Activated T-helper 2 cell treated with anti-CD3 and anti-CD28 coated beads, Interferon-gamma antibody, Interleukin-2, Interleukin-4, amounts not matched to agents 10 μg/mL and 5 μg/mL and 100 μg/mL, durations not matched to agents 14 hours and 24 hours and 36 hours (primary cell): ENCODE data around the gene AK9. TPM values are rescaled to one million over a fixed set of nuclear protein-coding genes. Genes with fewer than 3 reads are reported as not detected.

ENCODE experiments used
- DNase-seq: peaks from one replicate; pipeline ENCODE4 v3.0.0; 2021; ENCODE audit warnings: low spot score
- H3K27ac Mint-ChIP-seq: one replicate; pipeline ENCODE4 v1.8.0; 2021; ENCODE audit warnings: mixed read lengths
- H3K27me3 Mint-ChIP-seq: one replicate; pipeline ENCODE4 v1.8.0; 2021; ENCODE audit warnings: low read depth, mixed read lengths
- H3K36me3 Mint-ChIP-seq: one replicate; pipeline ENCODE4 v1.8.0; 2021; ENCODE audit warnings: low read depth, mixed read lengths
- H3K4me1 Mint-ChIP-seq: one replicate; pipeline ENCODE4 v1.8.0; 2021; ENCODE audit warnings: low read depth, mixed read lengths
- H3K4me3 Mint-ChIP-seq: one replicate; pipeline ENCODE4 v1.8.0; 2021; ENCODE audit warnings: low read depth, mild to moderate bottlenecking, moderate library complexity, mixed read lengths
- H3K9me3 Mint-ChIP-seq: one replicate; pipeline ENCODE4 v1.8.0; 2021; ENCODE audit warnings: mixed read lengths
- intact Hi-C: fragments of 100-400 bp; cut with micrococcal nuclease; formaldehyde crosslinking; loops from one replicate; pipeline ENCODE4 v1.15.1; 2023
- total RNA-seq: library from RNA; stranded (reverse); gene quantifications from 2 replicates; pipeline ENCODE4 v1.2.3, GENCODE V29; 2022

Gene AK9
- total RNA-seq, 1 donor from 2014 or later: 3.8 TPM

- H3K4me1 Mint-ChIP-seq: peaks cover 44% of the 10 kb centered on the region
- no peak for DNase-seq
- H3K36me3 Mint-ChIP-seq: no peaks in the 10 kb centered on the region
- peaks cover 19% of the 10 kb centered on the region for H3K9me3 Mint-ChIP-seq
- H3K4me3 Mint-ChIP-seq: peak overlapping the region; percentile 37
- intact Hi-C loops: loop anchor here (5.0 to 10.0 kb wide), 2 partner anchors 34 to 61 kb away; partner anchors contain the start of genes MICAL1 and ZBTB24
- H3K27ac Mint-ChIP-seq: peak overlapping the region; percentile 75
- no peaks in the 10 kb centered on the region for H3K27me3 Mint-ChIP-seq
These were observed 175.1 kb downstream of the AK9 start for GRCh38 chr6:109515781-109516409.

DNA sequence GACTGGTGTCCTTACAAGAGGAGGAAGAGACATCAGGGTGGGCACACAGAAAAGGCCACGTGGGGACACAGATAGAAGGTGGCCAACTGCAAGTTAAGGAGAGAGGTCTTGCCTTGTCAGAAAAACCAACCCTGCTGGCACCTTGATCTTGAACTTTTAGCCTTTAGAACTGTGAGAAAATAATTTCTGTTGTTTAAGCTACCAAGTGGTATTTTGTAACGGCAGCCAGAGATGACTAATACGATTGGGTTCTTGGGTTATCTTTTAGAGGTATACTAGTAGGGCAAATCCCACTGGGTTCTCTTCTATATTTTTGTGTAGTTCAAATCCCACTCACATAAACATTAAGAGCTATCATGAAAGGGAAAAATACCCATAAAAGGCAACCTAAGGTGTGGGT is 176.1 kb downstream of the AK9 start:
- intact Hi-C loops: loop anchor here (5.0 to 10.0 kb wide), 2 partner anchors 33 to 60 kb away; partner anchors contain the start of genes MICAL1 and ZBTB24
- H3K4me3 Mint-ChIP-seq: peak overlapping the region; percentile 60
- peaks cover 43% of the 10 kb centered on the region for H3K4me1 Mint-ChIP-seq
- peaks cover 5% of the 10 kb centered on the region for H3K36me3 Mint-ChIP-seq
- peaks cover 14% of the 10 kb centered on the region for H3K9me3 Mint-ChIP-seq
- H3K27me3 Mint-ChIP-seq: no peaks in the 10 kb centered on the region
- no peak for DNase-seq
- peak overlapping the region; percentile 80 for H3K27ac Mint-ChIP-seq

DNA sequence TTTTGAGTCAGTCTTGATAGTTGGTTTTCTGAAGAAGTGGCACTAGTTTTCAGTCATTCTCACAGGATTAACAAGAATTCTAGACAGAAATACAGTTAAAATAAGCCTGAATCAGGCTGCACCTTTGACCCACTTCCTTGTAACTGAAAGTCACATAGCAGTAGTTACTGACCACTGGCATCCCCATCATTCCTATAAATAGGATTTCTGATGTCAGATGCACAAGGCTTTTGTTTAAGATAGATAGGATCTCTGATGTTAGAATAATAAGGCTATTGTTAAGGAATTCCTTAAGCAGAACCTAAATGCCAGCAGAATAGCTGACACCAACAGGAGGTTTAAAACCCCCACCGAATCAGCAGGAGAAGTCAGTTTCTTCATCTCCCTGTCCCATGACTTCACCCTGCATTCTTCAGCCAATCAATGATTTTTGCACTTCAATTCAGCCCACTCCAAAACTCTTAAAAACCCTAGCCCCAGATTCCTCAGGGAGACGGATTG is 177.4 kb downstream of the AK9 start:
- intact Hi-C loops: loop anchor here (1.0 to 10.0 kb wide), 2 partner anchors 22 to 59 kb away; partner anchors contain the start of gene MICAL1
- Mint-ChIP-seq H3K9me3 (peaks cover 11% of the 10 kb centered on the region), H3K27me3 (no peaks in the 10 kb centered on the region), H3K27ac (peak overlapping the region; percentile 71), H3K4me1 (peaks cover 41% of the 10 kb centered on the region), H3K4me3 (no peak overlapping the region), H3K36me3 (peaks cover 5% of the 10 kb centered on the region)
- no peak for DNase-seq

DNA sequence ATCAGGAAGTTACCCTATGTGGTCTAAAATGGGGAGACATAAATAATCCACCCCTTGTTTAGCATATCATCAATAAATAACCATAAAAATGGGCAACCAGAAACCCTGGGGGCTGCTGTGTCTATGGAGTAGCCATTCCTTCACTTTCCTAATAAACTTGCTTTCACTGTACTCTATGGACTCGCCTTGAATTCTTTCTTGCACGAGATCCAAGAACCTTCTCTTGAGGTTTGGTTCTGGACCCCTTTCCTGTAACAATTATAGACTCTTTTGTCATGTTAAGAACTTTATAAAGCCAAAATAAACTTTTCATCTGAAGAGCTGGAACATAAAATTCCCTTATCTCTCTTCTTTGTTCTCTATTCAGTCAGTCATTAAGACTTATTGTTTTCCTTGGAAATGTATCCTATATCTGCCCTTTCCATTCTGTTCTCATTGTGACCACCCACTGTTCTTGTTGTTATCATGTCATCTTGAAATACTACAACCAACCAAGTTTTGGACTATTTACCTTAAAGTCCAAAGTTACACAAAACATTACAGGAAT is 178.7 kb downstream of the AK9 start:
- no peak for DNase-seq
- Mint-ChIP-seq H3K27ac (no peak overlapping the region), H3K4me1 (peaks cover 41% of the 10 kb centered on the region), H3K4me3 (no peak overlapping the region), H3K27me3 (no peaks in the 10 kb centered on the region), H3K36me3 (peaks cover 5% of the 10 kb centered on the region), H3K9me3 (peaks cover 11% of the 10 kb centered on the region)
- intact Hi-C loops: loop anchor here (10.0 kb wide), 1 partner anchor 58 kb away; the partner anchor contains the start of gene MICAL1

DNA sequence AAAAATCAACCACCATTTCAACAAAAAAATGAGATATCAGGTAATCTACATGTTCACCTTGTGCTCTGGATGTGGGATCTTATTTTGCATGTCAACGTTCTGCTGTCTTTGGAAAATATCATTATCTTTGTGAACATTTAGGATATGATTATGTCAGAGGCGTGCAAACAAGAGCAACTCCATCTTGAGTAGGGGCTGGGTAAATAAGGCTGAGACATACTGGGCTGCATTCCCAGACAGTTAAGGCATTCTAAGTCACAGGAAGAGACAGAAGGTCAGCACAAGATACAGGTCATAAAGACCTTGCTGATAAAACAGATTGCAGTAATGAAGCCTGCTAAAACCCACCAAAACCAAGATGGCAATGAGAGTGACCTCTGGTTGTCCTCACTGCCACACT is 179.2 kb downstream of the AK9 start:
- Mint-ChIP-seq H3K4me1 (peaks cover 42% of the 10 kb centered on the region), H3K27me3 (no peaks in the 10 kb centered on the region), H3K4me3 (no peak overlapping the region), H3K36me3 (peaks cover 5% of the 10 kb centered on the region), H3K27ac (no peak overlapping the region), H3K9me3 (peaks cover 11% of the 10 kb centered on the region)
- intact Hi-C loops: loop anchor here (10.0 kb wide), 1 partner anchor 57 kb away; the partner anchor contains the start of gene MICAL1
- no peak for DNase-seq

- Mint-ChIP-seq H3K27me3 (no peaks in the 10 kb centered on the region), H3K4me3 (no peak overlapping the region), H3K36me3 (peaks cover 5% of the 10 kb centered on the region), H3K27ac (no peak overlapping the region), H3K4me1 (peaks cover 32% of the 10 kb centered on the region), H3K9me3 (peaks cover 11% of the 10 kb centered on the region)
- intact Hi-C loops: loop anchor here (10.0 kb wide), 1 partner anchor 56 kb away; the partner anchor contains the start of gene MICAL1
- DNase-seq: no peak
These were observed 180.6 kb downstream of the AK9 start for GRCh38 chr6:109510358-109510757.

GRCh38 chr6:109508166-109508860 is 182.7 kb downstream of the AK9 start:
- Mint-ChIP-seq H3K27me3 (no peaks in the 10 kb centered on the region), H3K9me3 (peaks cover 11% of the 10 kb centered on the region), H3K27ac (no peak overlapping the region), H3K4me1 (peaks cover 19% of the 10 kb centered on the region), H3K36me3 (peaks cover 5% of the 10 kb centered on the region), H3K4me3 (no peak overlapping the region)
- intact Hi-C loops: no loop called here
- no peak for DNase-seq

GRCh38 chr6:109507490-109508072 is 183.4 kb downstream of the AK9 start:
- H3K4me1 Mint-ChIP-seq: peaks cover 17% of the 10 kb centered on the region
- intact Hi-C loops: no loop called here
- H3K27me3 Mint-ChIP-seq: no peaks in the 10 kb centered on the region
- DNase-seq: no peak
- no peak overlapping the region for H3K4me3 Mint-ChIP-seq
- no peak overlapping the region for H3K27ac Mint-ChIP-seq
- H3K9me3 Mint-ChIP-seq: peaks cover 11% of the 10 kb centered on the region
- H3K36me3 Mint-ChIP-seq: peaks cover 5% of the 10 kb centered on the region

DNA sequence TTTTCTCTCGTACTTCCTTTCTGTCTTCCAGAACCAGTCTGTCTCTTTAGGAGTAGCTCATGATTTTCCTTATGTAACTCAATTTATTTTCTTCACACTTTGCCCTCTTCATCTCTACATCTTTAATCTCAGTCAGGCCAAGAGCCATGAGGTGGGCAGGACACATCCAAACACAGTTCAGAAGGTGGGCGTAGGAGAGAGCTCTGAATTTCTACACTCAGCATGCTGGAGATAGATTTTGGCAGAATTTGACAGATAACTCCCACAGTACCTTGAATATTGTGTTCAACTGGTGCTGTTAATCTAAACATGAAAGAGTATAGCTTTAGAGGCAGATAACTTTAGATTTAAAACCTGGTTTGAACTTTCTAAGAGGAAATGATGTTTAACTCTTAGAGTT is 184.2 kb downstream of the AK9 start:
- no peak for DNase-seq
- Mint-ChIP-seq H3K27me3 (no peaks in the 10 kb centered on the region), H3K27ac (no peak overlapping the region), H3K9me3 (peaks cover 9% of the 10 kb centered on the region), H3K36me3 (peaks cover 5% of the 10 kb centered on the region), H3K4me3 (no peak overlapping the region), H3K4me1 (peaks cover 14% of the 10 kb centered on the region)
- intact Hi-C loops: no loop called here

DNA sequence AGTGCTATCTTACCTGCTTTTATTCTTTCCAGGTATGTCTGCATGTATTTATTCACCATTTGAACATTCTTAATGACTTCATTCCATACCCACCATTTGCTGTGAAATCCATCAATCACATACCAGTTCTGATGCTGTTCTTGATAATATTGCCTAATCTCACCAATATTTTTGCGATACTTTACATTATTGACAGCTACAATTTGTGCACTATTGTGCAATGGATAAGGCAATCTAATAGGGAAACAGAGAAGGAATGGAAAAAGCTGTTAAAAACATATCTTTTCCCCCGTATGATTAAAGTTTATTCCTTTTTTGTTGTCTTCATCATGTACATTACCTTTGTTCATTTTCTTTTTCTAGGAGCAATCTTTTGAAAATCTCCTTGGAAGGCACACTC is 184.7 kb downstream of the AK9 start:
- peaks cover 5% of the 10 kb centered on the region for H3K36me3 Mint-ChIP-seq
- H3K4me3 Mint-ChIP-seq: no peak overlapping the region
- H3K27ac Mint-ChIP-seq: no peak overlapping the region
- H3K27me3 Mint-ChIP-seq: no peaks in the 10 kb centered on the region
- intact Hi-C loops: no loop called here
- H3K4me1 Mint-ChIP-seq: peaks cover 13% of the 10 kb centered on the region
- peaks cover 6% of the 10 kb centered on the region for H3K9me3 Mint-ChIP-seq
- no peak for DNase-seq

DNA sequence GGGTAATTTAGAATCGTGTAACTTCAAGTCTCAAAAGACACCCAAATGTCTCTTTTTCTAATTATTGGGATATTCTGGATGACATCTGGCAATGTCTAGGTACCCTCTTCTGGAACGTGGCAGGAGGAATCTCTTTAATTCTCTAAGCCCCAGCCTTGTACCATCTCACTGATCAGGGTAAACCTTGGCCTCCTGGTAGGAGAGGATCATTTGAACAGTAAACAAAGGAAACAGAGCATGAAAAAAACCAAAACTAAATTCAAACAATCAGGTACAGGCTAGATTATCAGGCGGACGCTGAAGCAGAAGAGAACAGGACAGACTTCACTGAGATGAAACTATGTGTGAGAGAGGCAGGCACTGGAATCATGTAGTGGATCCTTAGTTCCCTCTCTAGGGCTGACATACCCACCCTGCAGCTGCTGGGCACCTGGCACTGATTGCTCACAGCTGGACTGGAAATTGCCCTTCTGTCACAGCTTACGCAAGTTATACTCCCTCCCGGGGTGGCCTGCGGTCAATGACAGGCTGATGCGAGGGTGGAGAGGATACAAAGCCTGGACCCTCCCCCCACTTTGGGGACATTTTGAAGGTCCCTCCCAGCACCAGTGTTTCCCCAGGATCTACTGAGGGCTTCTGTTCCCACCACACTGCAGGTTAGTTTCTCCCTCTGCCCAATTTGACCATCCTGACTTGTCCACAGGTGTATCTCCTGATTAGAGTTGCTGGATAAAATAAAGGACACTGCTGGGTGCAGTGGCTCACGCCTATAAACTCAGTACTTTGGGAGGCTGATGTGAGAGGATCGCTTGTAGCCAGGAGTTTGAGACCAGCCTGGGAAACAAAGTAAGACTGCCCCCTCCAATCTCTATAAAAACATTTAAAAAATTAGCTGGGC is 187.4 kb downstream of the AK9 start:
- no peaks in the 10 kb centered on the region for H3K36me3 Mint-ChIP-seq
- no peaks in the 10 kb centered on the region for H3K9me3 Mint-ChIP-seq
- DNase-seq: no peak
- H3K4me3 Mint-ChIP-seq: no peak overlapping the region
- intact Hi-C loops: no loop called here
- H3K27me3 Mint-ChIP-seq: no peaks in the 10 kb centered on the region
- H3K27ac Mint-ChIP-seq: no peak overlapping the region
- H3K4me1 Mint-ChIP-seq: peaks cover 13% of the 10 kb centered on the region

- no peaks in the 10 kb centered on the region for H3K27me3 Mint-ChIP-seq
- no peak for DNase-seq
- H3K27ac Mint-ChIP-seq: no peak overlapping the region
- intact Hi-C loops: no loop called here
- H3K36me3 Mint-ChIP-seq: no peaks in the 10 kb centered on the region
- H3K9me3 Mint-ChIP-seq: no peaks in the 10 kb centered on the region
- peaks cover 26% of the 10 kb centered on the region for H3K4me1 Mint-ChIP-seq
- no peak overlapping the region for H3K4me3 Mint-ChIP-seq
These were observed 192.1 kb downstream of the AK9 start for GRCh38 chr6:109498936-109499335.
